ENCODE measurements around the gene ZNF607.

The ZNF607 gene

GRCh38 chr19:37654629-37655300 is 64.8 kb downstream of the ZNF607 start:
- intact Hi-C loops (cut with DNase I) = loop anchor here (1.0 to 10.0 kb wide), 5 partner anchors 36 to 150 kb away; partner anchors contain the start of genes ZNF540, ZNF571, ZNF573 and ZNF607
- DNase-seq = peak in 6 of 10 donors; percentile 11 to 84 (median 22)

GRCh38 chr19:37654118-37654517 is 65.4 kb downstream of the ZNF607 start:
- no peak for DNase-seq
- intact Hi-C loops (cut with DNase I) = loop anchor here (2.0 to 10.0 kb wide), 4 partner anchors 37 to 149 kb away; partner anchors contain the start of genes ZNF540, ZNF571, ZNF607 and ZNF793
